ENCODE measurements around the gene CCDC18.

The CCDC18 gene

GRCh38 chr1:93323185-93323820, 142.8 kb downstream of the CCDC18 start:
- H3K4me1 ChIP-seq (ENCODE audit: control insufficient read depth, insufficient read depth, low read length), result peaks cover 6% of the 10 kb centered on the region; the same call in 1 of the 2 replicates
- no peak overlapping the region for H3K4me3 ChIP-seq (ENCODE audit: low read depth, low read length)
- no peak for TF ChIP-seq ZNF704 (tag by site-specific recombination; IDR thresholded peaks at IDR 0.05)
- no peak for TF ChIP-seq ZNF169 (tag by site-specific recombination; IDR thresholded peaks at IDR 0.05)
- TF ChIP-seq BCL11A (tag by site-specific recombination; IDR thresholded peaks at IDR 0.05; ENCODE audit: low read depth), result no peak
- no peak for TF ChIP-seq ZNF837 (tag by site-specific recombination; IDR thresholded peaks at IDR 0.05)
- TF ChIP-seq ZNF433 (tag by site-specific recombination; IDR thresholded peaks at IDR 0.05; ENCODE audit: low read depth), result no peak
- no peak for TF ChIP-seq SETDB1 (IDR thresholded peaks at IDR 0.05; ENCODE audit: insufficient read length, low read length)
- no peak for TF ChIP-seq ZNF426 (tag by site-specific recombination; IDR thresholded peaks at IDR 0.05)
- TF ChIP-seq ZSCAN23 (tag by site-specific recombination; IDR thresholded peaks at IDR 0.05), result no peak
- TF ChIP-seq HOXA7 (CRISPR knock-in tag; IDR thresholded peaks at IDR 0.05; ENCODE audit: borderline replicate concordance), result no peak
- TF ChIP-seq SP2 (tag by site-specific recombination; IDR thresholded peaks at IDR 0.05), result no peak
- no peak for TF ChIP-seq ZNF311 (tag by site-specific recombination; IDR thresholded peaks at IDR 0.05; ENCODE audit: borderline replicate concordance)
- TF ChIP-seq ZNF16 (tag by site-specific recombination; IDR thresholded peaks at IDR 0.05; ENCODE audit: low read depth), result no peak
- no peak for TF ChIP-seq ZNF138 (tag by site-specific recombination; IDR thresholded peaks at IDR 0.05; ENCODE audit: borderline replicate concordance)
- TF ChIP-seq IKZF3 (tag by site-specific recombination; IDR thresholded peaks at IDR 0.05), result no peak
- TF ChIP-seq ZNF791 (tag by site-specific recombination; IDR thresholded peaks at IDR 0.05), result no peak
- no peak for TF ChIP-seq BCL11B (tag by site-specific recombination; IDR thresholded peaks at IDR 0.05; ENCODE audit: low read depth)
- TF ChIP-seq ZNF10 (tag by site-specific recombination; IDR thresholded peaks at IDR 0.05), result no peak
- TF ChIP-seq ZNF473 (tag by site-specific recombination; IDR thresholded peaks at IDR 0.05), result no peak
- TF ChIP-seq ZNF341 (tag by site-specific recombination; IDR thresholded peaks at IDR 0.05; ENCODE audit: low read depth), result no peak
- TF ChIP-seq ZBTB6 (tag by site-specific recombination; IDR thresholded peaks at IDR 0.05), result no peak
- CTCF ChIA-PET, result interaction anchor here (1.2 to 2.0 kb wide), 2 partner anchors 19 to 767 kb away, joined by 3 to 11 read pairs; no protein-coding TSS in a partner anchor
- peaks cover 0 to 3% of the 10 kb centered on the region in 2 experiments; a peak in 1 of 3 replicates for H3K36me3 ChIP-seq (ENCODE audit: control insufficient read depth in 2 of 2, insufficient read depth in 1 of 2, low read length in 2 of 2)
- POLR2A ChIA-PET, result interaction anchor here (1.0 kb wide), 1 partner anchor 23 kb away, joined by 4 read pairs; the partner anchor contains the start of gene DR1
- H3K9me3 ChIP-seq (ENCODE audit: control insufficient read depth, insufficient read depth, low read depth, low read length), result no peaks in the 10 kb centered on the region
- no peak overlapping the region for H3K27ac ChIP-seq (ENCODE audit: extremely low read depth, low read depth, low read length)

- POLR2A ChIA-PET, result no interaction called here
- no peak overlapping the region for H3K4me3 ChIP-seq (ENCODE audit: low read depth, low read length)
- CTCF ChIA-PET, result interaction anchor here (0.6 to 1.6 kb wide), 3 partner anchors 9 to 490 kb away, joined by 3 to 9 read pairs (median 3); no protein-coding TSS in a partner anchor
- H3K27ac ChIP-seq (ENCODE audit: extremely low read depth, low read depth, low read length), result no peak overlapping the region
- no peaks in the 10 kb centered on the region for H3K9me3 ChIP-seq (ENCODE audit: control insufficient read depth, insufficient read depth, low read depth, low read length)
- peaks cover 6% of the 10 kb centered on the region; the same call in 1 of the 2 replicates for H3K4me1 ChIP-seq (ENCODE audit: control insufficient read depth, insufficient read depth, low read length)
- peaks cover 0 to 3% of the 10 kb centered on the region in 2 experiments; a peak in 1 of 3 replicates for H3K36me3 ChIP-seq (ENCODE audit: control insufficient read depth in 2 of 2, insufficient read depth in 1 of 2, low read length in 2 of 2)
- TF ChIP-seq ZNF133 (tag by site-specific recombination; IDR thresholded peaks at IDR 0.05) (peak; percentile 60), FEZF1 (tag by site-specific recombination; IDR thresholded peaks at IDR 0.05) (peak; percentile 57), ZNF335 (tag by site-specific recombination; conservative IDR thresholded peaks at IDR 0.05) (0 out of 2 replicates have a peak, but pooled peaks have one; percentile 20), ZNF521 (tag by site-specific recombination; IDR thresholded peaks at IDR 0.05) (no peak), PRDM1 (tag by site-specific recombination; IDR thresholded peaks at IDR 0.05) (peak; percentile 29; the same call in 1 of the 2 replicates), ZNF549 (tag by site-specific recombination; IDR thresholded peaks at IDR 0.05) (no peak), REST (tag by site-specific recombination; IDR thresholded peaks at IDR 0.05) (0 out of 2 replicates have a peak, but pooled peaks have one; percentile 23)
These were observed 144.3 kb downstream of the CCDC18 start for GRCh38 chr1:93324486-93325464.
